ENCODE data around the gene SHC4. TPM values are rescaled to one million over a fixed set of nuclear protein-coding genes. Genes with fewer than 3 reads are reported as not detected.

The SHC4 gene
- total RNA-seq, 1 experiment from 2014 or later, result not detected

- ChIA-PET CTCF (no interaction called here), POLR2A (no interaction called here)
- no peaks in the 10 kb centered on the region for H3K9me3 ChIP-seq
- Mint-ChIP-seq H3K36me3 (ENCODE audit: insufficient read depth, unreplicated experiment) (peaks cover 17% of the 10 kb centered on the region), H3K9me3 (ENCODE audit: unreplicated experiment) (no peaks in the 10 kb centered on the region), H3K4me3 (ENCODE audit: unreplicated experiment) (no peak overlapping the region), H3K4me1 (ENCODE audit: low read depth, unreplicated experiment) (no peaks in the 10 kb centered on the region), H3K27ac (ENCODE audit: unreplicated experiment) (no peak overlapping the region), H3K27me3 (ENCODE audit: insufficient read depth, unreplicated experiment) (no peaks in the 10 kb centered on the region)
- no peaks in the 10 kb centered on the region for H3K36me3 ChIP-seq (ENCODE audit: control insufficient read depth, insufficient read depth, low read length)
- no TSS peak for BruUV-seq (replicated peaks)
- H3K4me1 ChIP-seq, result peaks cover 12% of the 10 kb centered on the region
- intact Hi-C loops (cut with micrococcal nuclease; ENCODE audit: unreplicated experiment), result no loop called here
- no peaks in the 10 kb centered on the region for H3K27me3 ChIP-seq (replicated peaks; ENCODE audit: control insufficient read depth, insufficient read depth, low read length)
- no peak for DNase-seq
- TF ChIP-seq, protein P1, sequence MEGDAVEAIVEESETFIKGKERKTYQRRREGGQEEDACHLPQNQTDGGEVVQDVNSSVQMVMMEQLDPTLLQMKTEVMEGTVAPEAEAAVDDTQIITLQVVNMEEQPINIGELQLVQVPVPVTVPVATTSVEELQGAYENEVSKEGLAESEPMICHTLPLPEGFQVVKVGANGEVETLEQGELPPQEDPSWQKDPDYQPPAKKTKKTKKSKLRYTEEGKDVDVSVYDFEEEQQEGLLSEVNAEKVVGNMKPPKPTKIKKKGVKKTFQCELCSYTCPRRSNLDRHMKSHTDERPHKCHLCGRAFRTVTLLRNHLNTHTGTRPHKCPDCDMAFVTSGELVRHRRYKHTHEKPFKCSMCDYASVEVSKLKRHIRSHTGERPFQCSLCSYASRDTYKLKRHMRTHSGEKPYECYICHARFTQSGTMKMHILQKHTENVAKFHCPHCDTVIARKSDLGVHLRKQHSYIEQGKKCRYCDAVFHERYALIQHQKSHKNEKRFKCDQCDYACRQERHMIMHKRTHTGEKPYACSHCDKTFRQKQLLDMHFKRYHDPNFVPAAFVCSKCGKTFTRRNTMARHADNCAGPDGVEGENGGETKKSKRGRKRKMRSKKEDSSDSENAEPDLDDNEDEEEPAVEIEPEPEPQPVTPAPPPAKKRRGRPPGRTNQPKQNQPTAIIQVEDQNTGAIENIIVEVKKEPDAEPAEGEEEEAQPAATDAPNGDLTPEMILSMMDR (IDR thresholded peaks at IDR 0.05; ENCODE audit: insufficient read depth in 1 of 2, low read depth in 1 of 2, low read length in 1 of 2, severe bottlenecking in 1 of 2, unreplicated experiment in 1 of 2), result no peak
- H3K4me3 ChIP-seq (ENCODE audit: low read depth, low read length), result no peak overlapping the region
These were observed 167.2 kb downstream of the SHC4 start for GRCh38 chr15:48796521-48796920.

DNA sequence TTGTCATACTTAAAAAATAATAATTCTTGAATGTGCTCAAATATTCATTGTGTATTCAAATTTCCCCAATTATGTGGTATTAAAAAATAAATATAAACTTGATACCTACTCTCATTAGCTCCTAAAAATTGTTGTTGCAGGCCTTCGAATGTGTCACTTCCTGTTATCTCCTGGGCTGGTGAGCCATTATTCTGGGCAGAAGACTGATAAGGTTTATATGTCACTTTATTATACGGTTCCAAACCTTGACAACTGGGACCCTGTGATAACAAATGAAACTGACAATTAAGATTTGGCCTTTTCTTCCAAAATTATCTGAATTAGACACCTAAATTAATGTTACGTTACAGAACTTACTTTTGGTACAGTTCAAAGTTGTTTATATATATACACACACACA lies 167.8 kb downstream of the SHC4 start:
- POLR2A ChIA-PET, result no interaction called here
- Mint-ChIP-seq H3K4me3 (ENCODE audit: unreplicated experiment) (no peak overlapping the region), H3K4me1 (ENCODE audit: low read depth, unreplicated experiment) (no peaks in the 10 kb centered on the region), H3K27ac (ENCODE audit: unreplicated experiment) (no peak overlapping the region), H3K36me3 (ENCODE audit: insufficient read depth, unreplicated experiment) (peaks cover 17% of the 10 kb centered on the region), H3K9me3 (ENCODE audit: unreplicated experiment) (no peaks in the 10 kb centered on the region), H3K27me3 (ENCODE audit: insufficient read depth, unreplicated experiment) (no peaks in the 10 kb centered on the region)
- Histone ChIP-seq H3K9me3 (no peaks in the 10 kb centered on the region), H3K36me3 (ENCODE audit: control insufficient read depth, insufficient read depth, low read length) (no peaks in the 10 kb centered on the region), H3K27me3 (replicated peaks; ENCODE audit: control insufficient read depth, insufficient read depth, low read length) (no peaks in the 10 kb centered on the region), H3K4me3 (ENCODE audit: low read depth, low read length) (no peak overlapping the region), H3K4me1 (peaks cover 12% of the 10 kb centered on the region)
- TF ChIP-seq, protein P1 (IDR thresholded peaks at IDR 0.05; ENCODE audit: insufficient read depth in 1 of 2, low read depth in 1 of 2, low read length in 1 of 2, severe bottlenecking in 1 of 2, unreplicated experiment in 1 of 2), result no peak
- no peak for DNase-seq
- intact Hi-C loops (cut with micrococcal nuclease; ENCODE audit: unreplicated experiment), result no loop called here
- BruUV-seq (replicated peaks), result no TSS peak
- CTCF ChIA-PET, result no interaction called here

DNA sequence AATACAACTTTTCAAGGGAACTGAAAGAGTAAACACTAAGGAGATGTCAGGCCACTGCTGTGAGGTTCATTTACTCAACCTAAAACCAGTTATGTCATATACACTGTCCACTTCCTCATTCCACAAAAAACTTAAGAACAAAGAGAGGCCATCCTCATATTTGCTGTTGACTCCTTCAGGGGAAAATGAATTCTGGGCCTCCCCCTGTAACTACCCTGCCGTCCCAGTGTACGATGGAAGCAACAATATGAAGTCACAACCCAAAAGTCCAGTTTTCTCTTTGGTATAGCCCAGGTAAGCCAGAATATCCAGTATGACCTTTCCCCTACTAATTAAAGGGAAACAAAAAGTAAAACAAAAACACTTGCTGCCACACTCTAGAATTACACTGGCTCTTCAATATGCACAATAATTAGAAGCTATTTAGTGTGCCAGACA lies 169.0 kb downstream of the SHC4 start:
- ChIA-PET POLR2A (no interaction called here), CTCF (no interaction called here)
- peak in 1 of 2 experiments; percentile 12 for DNase-seq
- Histone ChIP-seq H3K4me1 (peaks cover 12% of the 10 kb centered on the region), H3K4me3 (ENCODE audit: low read depth, low read length) (no peak overlapping the region), H3K27me3 (replicated peaks; ENCODE audit: control insufficient read depth, insufficient read depth, low read length) (no peaks in the 10 kb centered on the region), H3K36me3 (ENCODE audit: control insufficient read depth, insufficient read depth, low read length) (no peaks in the 10 kb centered on the region), H3K9me3 (no peaks in the 10 kb centered on the region)
- Mint-ChIP-seq H3K27ac (ENCODE audit: unreplicated experiment) (no peak overlapping the region), H3K36me3 (ENCODE audit: insufficient read depth, unreplicated experiment) (peaks cover 17% of the 10 kb centered on the region), H3K4me1 (ENCODE audit: low read depth, unreplicated experiment) (no peaks in the 10 kb centered on the region), H3K4me3 (ENCODE audit: unreplicated experiment) (no peak overlapping the region), H3K9me3 (ENCODE audit: unreplicated experiment) (no peaks in the 10 kb centered on the region), H3K27me3 (ENCODE audit: insufficient read depth, unreplicated experiment) (no peaks in the 10 kb centered on the region)
- no TSS peak for BruUV-seq (replicated peaks)
- intact Hi-C loops (cut with micrococcal nuclease; ENCODE audit: unreplicated experiment), result no loop called here
- TF ChIP-seq, protein P1 (IDR thresholded peaks at IDR 0.05; ENCODE audit: insufficient read depth in 1 of 2, low read depth in 1 of 2, low read length in 1 of 2, severe bottlenecking in 1 of 2, unreplicated experiment in 1 of 2), result no peak
